Suppressor macrophage treated with lipopolysaccharide for 4 hours (primary cell): ENCODE results near the gene ZNF202.
"Not testable (repeated sequence)": the region's sequence is repeated elsewhere in the genome, so short reads cannot be mapped to it uniquely, and the experiment has no call there.

Experiments
- DNase-seq: peaks from one replicate; pipeline ENCODE4 v3.0.0-alpha.2; 2020

The ZNF202 gene

GRCh38 chr11:123738374-123738773, 3.1 kb downstream of the ZNF202 start:
- no peak for DNase-seq

DNA sequence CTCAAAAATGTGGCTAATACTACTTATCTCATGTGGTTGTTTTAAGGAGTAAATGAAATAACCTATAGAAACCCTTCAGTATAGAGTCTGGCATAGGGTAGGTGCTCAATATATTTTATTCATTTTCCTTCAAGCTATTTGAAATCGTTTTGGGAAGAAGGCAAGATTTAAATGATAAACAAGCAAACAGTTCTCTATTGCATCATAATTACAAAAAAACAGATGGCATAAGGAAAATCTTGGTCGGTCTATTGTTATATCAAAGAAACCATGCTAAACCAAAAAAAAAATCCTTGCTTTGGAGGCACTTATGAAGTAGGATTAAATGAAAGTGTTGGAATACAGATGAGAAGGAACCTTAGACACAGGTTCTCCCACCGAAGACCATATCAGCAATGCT, 4.7 kb downstream of the ZNF202 start:
- no peak for DNase-seq

DNA sequence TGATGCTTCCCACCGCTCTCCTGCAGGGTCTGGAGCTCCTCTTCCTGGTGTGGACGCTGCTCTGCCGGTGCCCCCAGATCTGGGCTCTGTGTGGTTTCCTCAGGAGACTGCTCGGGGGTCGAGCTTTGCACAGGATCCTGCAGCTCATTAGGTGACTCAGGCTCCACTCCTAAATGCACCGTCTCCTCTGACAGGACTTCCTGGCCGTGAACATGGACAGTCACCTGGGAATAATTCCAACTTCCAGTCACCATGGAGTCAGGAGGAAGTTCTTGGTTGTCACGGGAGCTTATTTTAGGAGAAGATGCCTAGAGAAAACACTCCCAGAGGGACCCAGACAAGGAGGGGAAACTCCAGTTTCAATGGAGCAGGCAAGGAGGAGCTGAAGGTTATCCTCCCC, 11.9 kb downstream of the ZNF202 start:
- DNase-seq, result no peak

GRCh38 chr11:123725995-123726655, 15.3 kb downstream of the ZNF202 start:
- no peak for DNase-seq

DNA sequence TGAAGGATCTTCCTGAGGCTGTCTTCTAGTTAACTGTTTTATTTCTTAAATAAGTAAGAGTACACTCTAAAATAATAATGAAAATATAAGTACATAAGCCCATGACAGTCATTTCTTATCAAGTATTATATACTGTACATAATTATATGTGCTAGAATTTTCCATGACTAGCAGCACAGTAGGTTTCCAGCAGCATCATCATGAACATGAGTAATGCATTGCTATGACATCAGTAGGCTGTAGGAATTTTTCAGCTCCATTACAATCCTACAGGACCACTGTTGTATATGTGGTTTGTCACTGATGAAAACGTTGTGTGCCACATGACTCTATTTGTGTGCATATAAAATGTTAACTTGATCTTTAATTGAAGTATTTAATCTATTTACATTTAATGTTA, 22.0 kb downstream of the ZNF202 start:
- peak; percentile 4 for DNase-seq

DNA sequence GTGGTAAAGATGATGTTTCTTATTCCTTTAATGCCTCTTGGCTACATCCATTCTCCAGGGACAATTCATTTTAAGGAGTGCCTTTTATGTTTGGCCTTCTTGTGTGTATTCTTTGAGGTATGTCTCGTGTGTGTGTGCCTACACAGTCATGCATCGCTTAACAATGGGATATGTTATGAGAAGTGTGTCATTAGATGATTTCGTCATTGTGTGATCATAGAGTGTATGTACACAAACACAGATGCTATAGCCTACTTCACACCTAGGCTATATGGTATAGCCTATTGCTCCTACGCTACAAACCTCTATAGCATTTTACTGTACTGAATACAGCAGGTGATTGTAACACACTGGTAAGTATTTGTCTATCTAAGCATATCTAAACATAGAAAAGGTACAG, 23.0 kb downstream of the ZNF202 start:
- no peak for DNase-seq

DNA sequence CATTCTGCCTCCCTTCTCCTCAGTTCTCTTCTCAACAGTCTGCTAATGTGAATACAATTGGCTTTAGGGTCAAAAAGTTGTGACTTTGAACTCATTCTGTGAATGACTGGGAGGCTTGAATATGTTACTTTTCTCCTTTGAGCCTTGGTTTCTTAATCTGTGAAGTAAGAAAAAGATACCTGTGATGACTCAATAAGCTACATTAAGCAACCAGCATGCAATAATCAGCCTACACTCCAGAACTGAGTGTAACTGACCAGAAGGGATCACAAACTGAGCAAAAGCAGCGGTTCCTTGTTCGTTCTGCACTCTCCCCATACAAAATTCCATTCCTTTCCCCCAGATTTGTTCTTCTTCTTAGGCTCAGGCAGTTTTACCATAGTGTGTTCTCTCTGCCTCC, 23.4 kb downstream of the ZNF202 start:
- no peak for DNase-seq

DNA sequence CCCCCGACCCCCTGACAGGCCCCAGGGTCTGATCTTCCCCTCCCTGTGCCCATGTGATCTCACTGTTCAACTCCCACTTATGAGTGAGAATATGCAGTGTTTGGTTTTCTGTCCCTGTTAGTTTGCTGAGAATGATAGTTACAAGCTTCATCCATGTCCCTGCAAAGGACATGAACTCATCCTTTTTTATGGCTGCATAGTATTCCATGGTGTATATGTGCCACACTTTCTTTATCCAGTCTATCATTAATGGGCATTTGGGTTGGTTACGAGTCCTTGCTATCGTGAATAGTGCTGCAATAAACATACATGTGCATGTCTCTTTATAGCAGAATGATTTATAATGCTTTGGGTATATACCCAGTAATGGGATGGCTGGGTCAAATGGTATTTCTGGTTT, 28.8 kb downstream of the ZNF202 start:
- not testable (repeated sequence) for DNase-seq

- peak; percentile 66 for DNase-seq
Observed at GRCh38 chr11:123707606-123708205, 33.8 kb downstream of the ZNF202 start.

DNA sequence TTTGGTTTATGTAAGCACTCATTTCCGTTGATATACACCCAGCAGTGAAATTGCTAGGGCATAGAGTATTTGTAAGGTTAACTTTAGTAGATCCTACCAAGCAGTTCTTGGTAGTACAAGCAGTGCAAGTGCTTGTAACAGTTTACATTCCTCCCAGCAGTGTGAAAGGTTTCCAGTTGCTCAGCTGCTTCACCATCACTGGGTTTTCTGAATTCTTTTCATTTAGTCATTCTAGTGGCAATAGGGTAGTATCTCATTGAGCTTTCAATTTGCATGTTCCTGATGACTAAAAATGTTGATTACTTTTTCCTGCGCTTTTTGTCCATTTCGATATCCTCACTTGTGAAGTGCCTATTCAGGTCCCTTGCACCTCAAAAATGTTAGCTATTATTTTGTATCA, 34.3 kb downstream of the ZNF202 start:
- DNase-seq, result no peak

DNA sequence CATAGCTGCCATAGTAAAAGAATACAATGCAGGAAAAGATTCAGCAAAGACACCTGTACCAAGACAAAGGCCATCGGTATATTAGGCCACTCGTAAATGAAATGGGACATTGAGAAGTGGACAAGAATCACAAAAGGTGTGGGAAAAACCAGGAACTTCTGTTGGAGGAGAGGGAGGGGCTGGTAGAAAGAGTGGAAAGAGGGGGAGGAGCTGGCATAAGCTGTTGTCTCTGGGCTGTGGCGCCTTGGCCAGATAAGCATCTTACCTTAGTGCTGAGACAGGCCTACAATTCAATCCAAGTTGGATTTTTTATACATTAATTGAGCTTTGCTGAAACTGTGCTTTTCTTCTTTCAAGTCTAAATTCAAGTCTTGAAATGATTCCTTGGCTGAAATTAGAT, 37.1 kb downstream of the ZNF202 start:
- DNase-seq, result no peak

GRCh38 chr11:123702696-123703095, 38.8 kb downstream of the ZNF202 start:
- no peak for DNase-seq

DNA sequence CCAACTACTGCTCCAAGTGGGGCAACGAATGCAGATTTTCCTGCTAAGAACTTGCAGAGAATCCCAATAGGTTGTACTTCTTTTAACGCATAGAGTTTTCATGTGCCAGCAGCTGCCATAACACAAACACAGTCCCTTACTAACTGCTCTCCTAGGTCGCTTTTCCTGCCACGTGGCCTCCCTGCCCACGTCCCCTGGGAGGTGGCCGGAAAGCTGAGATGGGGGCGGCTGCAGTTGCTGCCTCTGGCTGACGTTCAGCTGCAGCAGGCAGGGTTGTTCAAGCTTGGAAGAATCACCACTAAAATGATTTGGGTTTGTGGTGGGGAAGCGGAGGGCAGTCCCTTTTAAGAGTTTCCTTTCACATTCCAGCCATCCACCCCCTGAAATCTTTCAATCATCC, 39.3 kb downstream of the ZNF202 start:
- no peak for DNase-seq

DNA sequence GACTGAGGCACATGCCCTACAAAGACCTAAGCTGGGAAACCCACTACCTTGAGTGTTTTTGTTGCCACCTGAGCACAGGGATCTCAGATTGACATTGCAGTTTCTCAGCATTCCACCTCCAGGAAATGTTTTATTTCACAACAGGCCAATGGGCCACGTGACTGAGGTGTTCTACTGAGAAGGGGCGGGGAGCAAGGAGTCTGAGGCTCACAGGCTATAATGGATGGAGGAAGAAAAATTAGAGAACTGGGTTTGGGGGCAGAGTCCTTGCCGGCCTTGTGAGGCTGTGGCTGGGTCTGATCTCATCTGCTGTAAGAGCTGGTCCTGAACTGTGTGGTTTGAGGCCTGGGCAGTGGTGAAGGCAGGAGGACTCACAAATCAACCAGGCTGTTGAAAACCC, 40.7 kb downstream of the ZNF202 start:
- no peak for DNase-seq

GRCh38 chr11:123698546-123699127, 42.8 kb downstream of the ZNF202 start:
- peak; percentile 3 for DNase-seq

- no peak for DNase-seq
Observed at GRCh38 chr11:123696183-123696582, 45.3 kb downstream of the ZNF202 start.

- DNase-seq, result no peak
Observed at GRCh38 chr11:123695231-123695630, 46.2 kb downstream of the ZNF202 start.

DNA sequence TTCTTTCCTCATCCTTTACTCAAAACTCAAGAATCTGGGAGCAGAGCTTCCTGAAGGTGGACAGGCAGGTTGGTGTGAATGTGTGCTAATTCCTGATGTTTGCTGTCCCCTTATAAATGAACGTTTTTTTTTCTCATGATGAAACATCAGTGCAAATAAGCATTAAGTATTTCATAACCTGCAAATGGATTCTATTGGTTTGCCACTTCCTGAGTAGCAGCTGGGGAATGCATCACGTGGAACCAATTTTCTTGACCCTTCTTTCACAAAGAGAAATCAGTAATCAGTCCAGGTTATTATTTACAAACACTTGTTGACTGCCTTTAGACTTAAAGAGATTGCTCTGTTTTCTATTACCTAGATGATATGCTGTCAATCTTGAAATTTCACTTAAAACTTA, 46.9 kb downstream of the ZNF202 start:
- DNase-seq, result no peak

GRCh38 chr11:123692961-123693360, 48.5 kb downstream of the ZNF202 start:
- DNase-seq, result no peak

DNA sequence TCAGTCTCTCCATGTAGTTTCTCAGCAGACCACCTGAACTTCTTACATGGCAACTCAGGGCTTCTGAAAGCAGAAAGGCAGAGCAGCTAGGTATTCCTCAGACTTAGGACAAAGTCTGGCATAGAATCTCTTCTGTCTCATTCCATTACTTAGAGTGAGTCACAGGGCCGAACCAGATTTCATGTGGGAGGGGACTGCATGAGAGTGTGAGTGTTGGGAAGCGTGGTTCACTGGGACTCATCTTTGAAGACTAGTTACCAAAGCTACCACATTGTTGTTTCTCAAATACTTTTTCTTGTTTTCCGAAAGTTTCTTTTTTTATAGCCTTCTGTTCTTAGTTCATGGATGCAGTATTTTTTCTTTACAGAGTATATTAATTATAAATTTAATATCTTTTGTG, 51.0 kb downstream of the ZNF202 start:
- DNase-seq, result no peak

GRCh38 chr11:123684601-123685000, 56.9 kb downstream of the ZNF202 start:
- DNase-seq, result no peak

GRCh38 chr11:123683428-123684170, 57.9 kb downstream of the ZNF202 start:
- no peak for DNase-seq

DNA sequence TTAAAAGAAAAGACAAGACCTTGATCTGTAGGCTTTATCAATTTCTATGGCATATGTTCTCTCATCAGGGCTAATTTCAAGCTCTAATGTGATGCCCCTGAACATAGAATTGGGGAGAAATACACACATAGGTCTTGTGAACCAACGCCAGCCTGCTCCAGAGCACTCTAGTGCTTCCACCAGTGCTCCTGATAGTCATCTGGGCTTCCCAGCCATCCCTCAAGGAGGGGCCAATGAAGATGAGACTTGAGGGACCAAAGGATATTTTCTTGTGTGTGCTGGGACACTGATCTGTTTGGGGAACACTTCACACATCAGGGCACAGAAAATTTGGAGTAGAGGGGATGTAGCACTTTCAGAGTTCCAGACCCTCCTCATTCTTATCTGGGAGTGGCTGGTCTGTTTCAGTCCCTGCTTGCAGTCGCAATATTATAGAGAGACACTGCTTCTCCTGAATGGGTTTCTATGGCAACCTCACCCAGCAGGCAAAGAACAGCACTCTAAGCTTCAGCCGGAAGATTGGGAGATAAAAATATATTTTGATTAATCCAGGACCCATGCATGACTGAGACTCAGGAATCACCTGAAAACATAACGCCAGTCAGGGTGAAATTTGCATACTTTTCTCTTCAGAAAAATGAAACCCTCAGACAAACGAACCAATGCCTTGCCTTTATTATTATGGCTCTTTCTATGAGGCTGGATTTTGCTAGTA, 58.6 kb downstream of the ZNF202 start:
- no peak for DNase-seq
